Measurements from ENCODE around the gene ENTPD2.
A peak's percentile ranks its signal among the peaks of the same experiment; 100 is the strongest.

Gene ENTPD2

GRCh38 chr9:137030006-137030405 lies 23.9 kb downstream of the ENTPD2 start:
- DNase-seq (ENCODE audit: low read depth in 3 of 3): no peak

- peak; percentile 41 to 62 (median 50) for DNase-seq (ENCODE audit: low read depth in 3 of 3)
Measured at GRCh38 chr9:137029058-137029936, 24.6 kb downstream of the ENTPD2 start.

DNA sequence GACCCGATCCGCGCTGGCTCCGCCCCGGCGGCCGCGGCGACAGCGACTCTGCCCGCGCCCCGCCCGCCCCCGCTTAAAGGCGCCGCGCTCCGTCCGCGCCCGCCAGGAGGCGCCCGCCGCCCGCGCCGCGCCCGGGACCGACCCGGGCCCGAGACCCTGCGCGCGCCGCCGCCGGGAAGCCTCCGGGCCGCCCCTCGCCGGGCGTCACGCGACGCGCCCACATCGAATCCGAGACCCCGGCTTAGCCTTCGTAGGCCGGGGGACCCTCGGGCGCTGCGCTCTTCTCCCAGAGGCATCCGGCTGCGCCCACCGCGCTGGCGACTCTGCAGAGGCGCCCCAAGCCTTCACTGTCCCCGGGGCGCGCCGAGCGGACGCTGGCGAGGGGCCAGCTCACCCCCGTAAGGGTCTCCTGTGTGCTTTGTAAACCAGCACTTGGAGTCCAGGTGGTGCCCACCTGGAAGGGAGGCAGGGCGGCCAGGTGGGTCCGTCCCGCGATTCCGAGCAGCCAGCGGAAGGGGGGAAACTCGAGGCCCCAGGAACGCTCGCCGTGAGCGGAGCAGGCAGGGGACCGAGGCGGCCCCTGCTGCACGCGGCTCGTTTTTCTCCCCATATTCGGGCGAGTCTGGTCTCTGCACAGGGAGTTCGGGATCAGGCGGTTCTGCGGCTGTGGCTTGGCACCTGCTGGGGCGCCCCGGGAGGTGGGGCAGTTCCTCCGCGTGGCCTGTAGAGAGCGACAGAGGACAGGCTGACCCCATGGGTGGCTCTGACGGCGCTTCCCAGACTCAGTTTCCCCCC lies 25.4 kb downstream of the ENTPD2 start:
- DNase-seq (ENCODE audit: low read depth in 3 of 3): no peak

DNA sequence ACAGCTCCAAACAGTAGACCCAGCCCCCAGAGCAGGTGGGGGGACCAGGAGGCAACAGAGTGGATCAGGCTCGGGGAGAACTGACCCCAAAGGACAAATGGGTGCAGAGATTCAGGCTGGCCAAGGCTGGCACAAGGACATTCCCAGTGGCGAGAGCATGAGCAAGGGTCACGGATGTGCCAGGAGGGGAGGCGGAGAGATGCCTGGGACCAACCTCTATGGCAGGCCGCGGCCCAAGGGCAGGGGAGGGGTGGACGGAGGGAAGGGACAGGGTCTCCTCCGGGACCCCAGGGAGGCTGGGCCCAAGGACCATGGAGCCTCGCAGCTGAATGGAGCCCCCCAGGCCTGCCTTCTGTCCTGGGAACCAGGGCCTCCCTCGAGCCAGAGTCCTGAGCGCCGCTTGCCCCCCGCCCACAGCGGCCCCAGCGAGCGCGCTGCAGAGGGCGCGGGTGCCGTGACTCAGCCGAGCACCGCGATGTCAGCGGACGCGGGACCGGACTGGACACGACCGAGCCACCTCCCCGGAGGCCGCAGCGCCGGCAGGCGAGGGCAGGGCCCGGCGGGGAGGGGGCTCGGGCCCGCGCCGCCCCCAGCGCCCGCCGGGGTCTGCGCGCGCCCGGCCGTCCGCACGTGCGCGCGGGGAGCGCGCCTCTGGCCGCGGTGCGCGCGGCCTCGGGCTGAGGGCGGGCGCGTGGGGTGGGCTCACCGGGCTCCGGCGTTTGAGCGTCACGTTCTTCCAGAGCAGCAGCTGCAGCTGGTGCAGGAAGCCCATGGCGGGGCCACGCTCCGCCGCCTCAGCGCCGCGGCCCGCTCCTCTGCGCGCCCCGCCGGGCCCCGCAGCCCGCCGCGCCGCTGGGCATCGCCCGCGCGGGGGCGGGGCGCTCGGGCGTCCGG lies 26.2 kb downstream of the ENTPD2 start, which contains the start of gene ABCA2:
TSS of gene ABCA2 (minus strand) at position 869 of the 894 bp plus-strand sequence. CDS start at position 772, 97 bp downstream.
- no peak for DNase-seq (ENCODE audit: low read depth in 3 of 3)

GRCh38 chr9:137026828-137027227 lies 27.0 kb downstream of the ENTPD2 start:
- DNase-seq (ENCODE audit: low read depth in 3 of 3): no peak

DNA sequence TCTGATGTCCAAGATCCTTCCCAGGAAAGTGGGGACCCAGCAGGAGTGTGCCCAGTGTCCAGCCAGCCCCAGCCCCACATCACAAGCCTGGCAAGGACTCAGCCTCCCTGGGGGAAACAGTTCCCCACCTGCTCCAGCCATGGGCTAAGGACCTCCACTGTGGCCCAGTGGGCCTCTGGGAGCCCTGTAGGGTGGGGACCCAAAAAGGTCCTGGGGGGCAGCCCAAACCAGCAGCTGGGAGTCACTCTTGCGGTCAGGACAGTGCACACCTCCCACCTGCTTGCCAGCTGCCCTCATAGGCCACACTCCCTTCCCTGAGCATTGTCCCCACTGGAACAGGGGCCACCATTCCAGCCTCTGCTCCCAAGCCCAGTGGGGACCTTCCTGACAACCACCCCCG lies 27.5 kb downstream of the ENTPD2 start:
- no peak for DNase-seq (ENCODE audit: low read depth in 3 of 3)

GRCh38 chr9:137025517-137025966 lies 28.3 kb downstream of the ENTPD2 start:
- DNase-seq (ENCODE audit: low read depth in 3 of 3): no peak

DNA sequence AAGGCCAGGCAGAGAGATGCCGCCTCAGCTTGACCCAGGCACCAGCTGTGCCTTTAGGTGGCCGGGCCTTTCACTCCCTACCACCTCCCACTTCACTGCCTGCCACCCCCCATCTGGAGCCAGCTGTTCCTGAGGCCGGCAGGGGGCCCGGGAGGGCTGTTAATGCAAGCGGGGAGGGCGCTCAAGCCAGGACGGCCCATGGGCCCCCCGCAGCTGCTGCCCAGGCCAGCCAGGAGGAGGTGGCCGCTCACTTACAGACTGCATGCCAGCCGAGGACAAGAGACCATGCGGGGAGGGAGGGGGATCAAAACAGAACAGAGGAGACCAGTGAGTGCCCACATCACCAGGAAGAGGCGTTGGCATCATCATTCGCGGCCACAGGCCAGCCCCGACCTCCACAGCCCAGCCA lies 30.3 kb downstream of the ENTPD2 start:
- no peak for DNase-seq (ENCODE audit: low read depth in 3 of 3)

- DNase-seq (ENCODE audit: low read depth in 3 of 3): no peak
Measured at GRCh38 chr9:137023157-137023556, 30.7 kb downstream of the ENTPD2 start.

- no peak for DNase-seq (ENCODE audit: low read depth in 3 of 3)
Measured at GRCh38 chr9:137022662-137023008, 31.2 kb downstream of the ENTPD2 start.

DNA sequence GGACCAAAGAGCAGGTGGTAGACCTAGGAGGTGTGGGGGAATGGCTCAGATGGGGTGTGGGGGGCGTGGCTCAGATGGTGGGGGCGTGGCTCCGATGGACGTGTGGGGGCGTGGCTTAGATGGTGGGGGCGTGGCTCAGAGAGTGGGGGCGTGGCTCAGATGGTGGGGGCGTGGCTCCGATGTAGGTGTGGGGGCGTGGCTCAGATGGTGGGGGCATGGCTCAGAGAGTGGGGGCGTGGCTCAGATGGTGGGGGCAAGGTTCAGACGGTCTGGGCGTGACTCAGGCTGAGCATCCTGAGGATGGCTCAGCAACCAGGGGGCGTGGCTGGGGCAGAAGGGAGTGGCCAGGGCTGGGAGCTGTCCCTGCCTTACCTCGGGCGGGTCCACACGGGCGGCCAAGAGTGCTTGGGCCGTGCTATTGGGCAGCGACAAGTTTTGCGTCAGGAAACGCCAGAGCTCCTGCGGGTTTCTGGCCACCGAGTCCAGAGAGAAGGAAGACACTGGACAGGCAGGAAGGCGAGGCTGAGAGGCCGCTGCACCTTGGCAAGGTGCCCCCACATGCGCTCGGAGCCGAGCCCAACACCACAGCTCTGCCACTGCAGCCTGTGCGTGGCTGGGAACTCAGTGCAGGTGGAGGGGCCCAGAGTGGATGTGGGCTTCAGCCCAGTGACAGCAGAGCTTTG lies 31.7 kb downstream of the ENTPD2 start:
- DNase-seq (ENCODE audit: low read depth in 3 of 3): peak in 2 of 3 experiments; percentile 49 to 59

DNA sequence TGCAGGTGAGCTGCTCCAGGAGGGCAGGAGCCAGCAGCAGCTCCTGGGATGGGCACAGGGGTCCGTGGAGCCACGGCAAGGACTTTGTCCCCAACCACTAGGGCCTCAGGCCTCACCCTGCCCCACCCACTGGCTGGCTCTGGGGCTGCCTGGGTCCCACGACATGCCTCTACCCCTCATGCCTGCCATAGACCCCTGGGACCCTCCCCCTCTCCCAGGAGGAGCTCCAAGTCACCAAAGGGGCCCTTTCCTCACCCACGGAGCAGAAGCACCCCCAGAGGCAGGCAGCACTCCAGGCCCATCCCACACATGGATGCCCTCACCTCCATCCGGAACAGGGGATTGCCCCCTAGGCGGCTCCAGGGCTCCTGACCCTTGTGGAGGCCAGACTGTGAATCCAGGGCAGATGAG lies 32.3 kb downstream of the ENTPD2 start:
- no peak for DNase-seq (ENCODE audit: low read depth in 3 of 3)

GRCh38 chr9:137020771-137021567 lies 32.9 kb downstream of the ENTPD2 start:
- no peak for DNase-seq (ENCODE audit: low read depth in 3 of 3)

GRCh38 chr9:137019891-137020683 lies 33.8 kb downstream of the ENTPD2 start:
- DNase-seq (ENCODE audit: low read depth in 3 of 3): no peak

DNA sequence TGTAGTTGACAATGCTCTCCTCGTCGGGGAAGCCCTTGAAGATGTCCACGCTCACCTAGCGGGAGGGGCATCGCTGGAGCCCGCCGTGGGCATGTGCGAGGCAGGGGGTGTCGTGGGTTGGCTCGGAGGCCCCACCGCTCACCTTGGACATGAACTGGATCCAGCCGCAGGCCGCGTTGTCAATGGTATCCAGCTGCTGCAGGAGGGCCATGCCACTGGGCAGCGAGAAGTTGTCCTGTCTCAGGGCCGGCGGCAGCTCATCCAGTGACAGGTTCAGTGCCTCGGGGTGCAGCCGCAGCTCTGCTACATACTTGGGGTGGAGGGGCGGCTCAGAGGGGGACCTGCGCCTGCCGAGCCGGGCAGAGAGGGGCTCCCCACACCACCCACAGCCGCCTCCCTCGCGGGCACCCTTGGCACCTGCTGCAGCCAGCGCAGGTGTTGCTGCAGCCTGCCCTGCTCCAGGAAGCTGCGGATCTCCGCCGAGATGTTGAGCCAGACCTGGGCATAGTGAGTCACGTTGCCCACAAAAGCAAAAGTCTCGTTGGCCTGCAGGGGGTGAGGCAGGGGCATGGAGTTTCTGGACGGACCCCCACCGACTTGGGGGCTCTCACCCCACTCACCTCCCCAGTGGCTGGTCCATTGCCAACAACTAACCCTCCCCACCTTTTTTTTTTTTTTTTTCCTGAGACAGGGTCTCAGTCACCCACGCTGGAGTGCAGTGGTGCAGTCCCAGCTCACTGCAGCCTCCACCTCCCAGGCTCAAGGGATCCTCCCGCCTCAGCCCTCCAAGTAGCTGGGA lies 34.9 kb downstream of the ENTPD2 start:
- no peak for DNase-seq (ENCODE audit: low read depth in 3 of 3)

GRCh38 chr9:137017791-137018497 lies 35.9 kb downstream of the ENTPD2 start:
- no peak for DNase-seq (ENCODE audit: low read depth in 3 of 3)

GRCh38 chr9:137017071-137017470 lies 36.8 kb downstream of the ENTPD2 start:
- DNase-seq (ENCODE audit: low read depth in 3 of 3): no peak

- DNase-seq (ENCODE audit: low read depth in 3 of 3): no peak
Measured at GRCh38 chr9:137016436-137016835, 37.4 kb downstream of the ENTPD2 start.
